ENCODE results near the gene COL4A2. TPM values are rescaled to one million over a fixed set of nuclear protein-coding genes. Genes with fewer than 3 reads are reported as not detected.
A peak's percentile ranks its signal among the peaks of the same experiment; 100 is the strongest.

The COL4A2 gene
- total and polyA plus RNA-seq, 4 donors: 8.0 to 45.2 (median 40.3) TPM

DNA sequence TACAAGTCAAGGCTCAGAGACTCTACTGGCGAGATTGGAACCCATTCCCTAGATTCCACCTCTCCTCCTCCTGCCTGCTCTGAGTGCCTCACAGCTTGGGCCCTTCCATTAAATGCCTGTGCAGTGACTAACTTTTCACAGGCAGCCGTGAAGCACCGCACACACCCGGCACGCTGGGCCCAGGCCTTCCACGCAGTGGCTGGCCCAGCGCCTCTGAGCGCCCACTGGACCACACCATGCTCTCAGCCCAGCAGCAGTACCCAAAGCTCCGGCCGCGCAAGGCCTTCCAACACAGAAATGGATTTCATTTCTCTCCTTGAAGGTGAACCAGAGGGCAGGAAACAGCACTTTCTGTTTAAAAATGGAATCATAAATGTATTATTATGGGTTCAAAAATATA is 228.4 kb downstream of the COL4A2 start:
- Histone ChIP-seq H3K27ac (ENCODE audit: low read depth in 1 of 2, low read length in 2 of 2) (peak overlapping the region; percentile 28 to 70), H3K4me3 (ENCODE audit: low read depth in 1 of 3, low read length in 3 of 3) (no peak overlapping the region), H3K36me3 (ENCODE audit: control insufficient read depth in 4 of 4, insufficient read depth in 3 of 4, low read depth in 1 of 4, low read length in 3 of 4) (peaks cover 0 to 6% (median 1%) of the 10 kb centered on the region in 4 donors), H3K4me1 (ENCODE audit: control insufficient read depth in 4 of 4, insufficient read depth in 4 of 4, low read length in 3 of 4) (peaks cover 4 to 35% (median 18%) of the 10 kb centered on the region in 4 donors), H3K9ac (ENCODE audit: low read depth in 1 of 2, low read length in 2 of 2) (no peak overlapping the region), H3K9me3 (ENCODE audit: control insufficient read depth in 4 of 4, low read length in 3 of 4) (no peaks in the 10 kb centered on the region), H3K27me3 (ENCODE audit: control insufficient read depth in 4 of 4, insufficient read depth in 4 of 4, low read length in 3 of 4) (no peaks in the 10 kb centered on the region)
- WGBS: 92% methylated on average over 11 of the region's 11 CpGs
- TF ChIP-seq RXRA (IDR thresholded peaks at IDR 0.05): no peak
- no peak for TF ChIP-seq ZBTB33 (IDR thresholded peaks at IDR 0.05)
- TF ChIP-seq TAF1 (conservative IDR thresholded peaks at IDR 0.05): no peak
- TF ChIP-seq ATF3 (IDR thresholded peaks at IDR 0.05): no peak
- TF ChIP-seq CTCF (IDR thresholded peaks at IDR 0.05; ENCODE audit: low read depth, low read length, missing input control): no peak
- no peak for TF ChIP-seq HNF4G (IDR thresholded peaks at IDR 0.05)
- TF ChIP-seq NR2F2 (IDR thresholded peaks at IDR 0.05): no peak
- no peak for TF ChIP-seq YY1 (IDR thresholded peaks at IDR 0.05)
- TF ChIP-seq GABPA (IDR thresholded peaks at IDR 0.05 in 1 of 2, conservative IDR thresholded peaks at IDR 0.05 in 1 of 2): no peak
- no peak for TF ChIP-seq FOXA2 (IDR thresholded peaks at IDR 0.05)
- TF ChIP-seq SP1 (IDR thresholded peaks at IDR 0.05): no peak
- no peak for TF ChIP-seq JUND (IDR thresholded peaks at IDR 0.05)
- TF ChIP-seq, protein P1, sequence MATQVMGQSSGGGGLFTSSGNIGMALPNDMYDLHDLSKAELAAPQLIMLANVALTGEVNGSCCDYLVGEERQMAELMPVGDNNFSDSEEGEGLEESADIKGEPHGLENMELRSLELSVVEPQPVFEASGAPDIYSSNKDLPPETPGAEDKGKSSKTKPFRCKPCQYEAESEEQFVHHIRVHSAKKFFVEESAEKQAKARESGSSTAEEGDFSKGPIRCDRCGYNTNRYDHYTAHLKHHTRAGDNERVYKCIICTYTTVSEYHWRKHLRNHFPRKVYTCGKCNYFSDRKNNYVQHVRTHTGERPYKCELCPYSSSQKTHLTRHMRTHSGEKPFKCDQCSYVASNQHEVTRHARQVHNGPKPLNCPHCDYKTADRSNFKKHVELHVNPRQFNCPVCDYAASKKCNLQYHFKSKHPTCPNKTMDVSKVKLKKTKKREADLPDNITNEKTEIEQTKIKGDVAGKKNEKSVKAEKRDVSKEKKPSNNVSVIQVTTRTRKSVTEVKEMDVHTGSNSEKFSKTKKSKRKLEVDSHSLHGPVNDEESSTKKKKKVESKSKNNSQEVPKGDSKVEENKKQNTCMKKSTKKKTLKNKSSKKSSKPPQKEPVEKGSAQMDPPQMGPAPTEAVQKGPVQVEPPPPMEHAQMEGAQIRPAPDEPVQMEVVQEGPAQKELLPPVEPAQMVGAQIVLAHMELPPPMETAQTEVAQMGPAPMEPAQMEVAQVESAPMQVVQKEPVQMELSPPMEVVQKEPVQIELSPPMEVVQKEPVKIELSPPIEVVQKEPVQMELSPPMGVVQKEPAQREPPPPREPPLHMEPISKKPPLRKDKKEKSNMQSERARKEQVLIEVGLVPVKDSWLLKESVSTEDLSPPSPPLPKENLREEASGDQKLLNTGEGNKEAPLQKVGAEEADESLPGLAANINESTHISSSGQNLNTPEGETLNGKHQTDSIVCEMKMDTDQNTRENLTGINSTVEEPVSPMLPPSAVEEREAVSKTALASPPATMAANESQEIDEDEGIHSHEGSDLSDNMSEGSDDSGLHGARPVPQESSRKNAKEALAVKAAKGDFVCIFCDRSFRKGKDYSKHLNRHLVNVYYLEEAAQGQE (IDR thresholded peaks at IDR 0.05): no peak
- TF ChIP-seq HNF4A (conservative IDR thresholded peaks at IDR 0.05): no peak
- no peak for TF ChIP-seq FOXA1 (IDR thresholded peaks at IDR 0.05)
- TF ChIP-seq MAX (IDR thresholded peaks at IDR 0.05): no peak
- TF ChIP-seq RAD21 (IDR thresholded peaks at IDR 0.05): no peak
- DNase-seq (ENCODE audit: low spot score): no peak

Measured in liver (tissue), 9 donors.